HepG2 (cell line): Measurements from ENCODE around the gene SOX13.

Source experiments
- CTCF ChIP-seq: sonication (generic); formaldehyde crosslinking; IDR thresholded peaks from 2 replicates; pipeline ENCODE4 v1.5.0; 2020; ENCODE audit warnings: mild to moderate bottlenecking, missing genetic modification reagents, moderate library complexity
- EP300 ChIP-seq, 3 experiments: sonication (generic) in 1 of 3; formaldehyde crosslinking in 1 of 3; IDR thresholded peaks; 2 replicates each; pipeline versions ENCODE4 v1.5.1 to v1.6.1; 2011 to 2020; ENCODE audit warnings: low read depth in 2 of 3, low read length in 2 of 3, borderline replicate concordance in 1 of 3, improper control_type of control experiment in 1 of 3, mild to moderate bottlenecking in 1 of 3, missing genetic modification reagents in 1 of 3, moderate library complexity in 1 of 3
- KLF13 ChIP-seq: sonication (generic); formaldehyde crosslinking; IDR thresholded peaks from 2 replicates; pipeline ENCODE4 v1.4.0; 2020; ENCODE audit warnings: mild to moderate bottlenecking, missing genetic modification reagents
- MXD4 ChIP-seq: IDR thresholded peaks from 2 replicates; pipeline ENCODE4 v1.6.1; 2016; ENCODE audit warnings: mild to moderate bottlenecking, missing biosample characterization, missing genetic modification reagents
- NCOA2 ChIP-seq: sonication (generic); formaldehyde crosslinking; IDR thresholded peaks from 2 replicates; pipeline ENCODE4 v1.8.0; 2022; ENCODE audit warnings: inconsistent platforms
- PHF5A ChIP-seq: IDR thresholded peaks from one replicate; pipeline ENCODE4 v1.6.1; 2018; ENCODE audit warnings: low read depth, missing genetic modification reagents; ENCODE audit not compliant: unreplicated experiment
- POLR2AphosphoS5 ChIP-seq: IDR thresholded peaks from 2 replicates; pipeline ENCODE4 v1.6.1; 2012; ENCODE audit warnings: low read depth, low read length
- SP1 ChIP-seq, 2 experiments: fragments of 450-650 bp in 1 of 2; sonication (generic) in 1 of 2; formaldehyde crosslinking in 1 of 2; IDR thresholded peaks; 2 replicates each; pipeline versions ENCODE4 v1.4.0 to v1.6.1; 2016 to 2020; ENCODE audit warnings: missing genetic modification reagents in 1 of 2
- YY1 ChIP-seq: IDR thresholded peaks from 2 replicates; pipeline ENCODE4 v1.6.1; 2011; ENCODE audit warnings: low read length, low read depth, moderate library complexity, mild to moderate bottlenecking; ENCODE audit not compliant: insufficient read depth, insufficient replicate concordance
- ZNF547 ChIP-seq: sonication (generic); formaldehyde crosslinking; IDR thresholded peaks from 2 replicates; pipeline ENCODE4 v1.5.1; 2020; ENCODE audit warnings: mild to moderate bottlenecking, missing genetic modification reagents
- ZSCAN31 ChIP-seq: sonication (generic); formaldehyde crosslinking; IDR thresholded peaks from 2 replicates; pipeline ENCODE4 v1.5.0; 2020; ENCODE audit warnings: low read depth, mild to moderate bottlenecking, missing genetic modification reagents
- TF ChIP-seq, protein P1 (sequence below): IDR thresholded peaks from 2 replicates; pipeline ENCODE4 v1.6.1; 2016
- TF ChIP-seq, protein P2 (sequence below), 2 experiments: fragments of 450-650 bp in 1 of 2; sonication (generic) in 1 of 2; formaldehyde crosslinking; IDR thresholded peaks; 2 replicates each; pipeline versions ENCODE4 v1.5.0 to v1.8.0; 2020 to 2022; ENCODE audit warnings: mild to moderate bottlenecking in 1 of 2, missing genetic modification reagents in 1 of 2

DNA sequence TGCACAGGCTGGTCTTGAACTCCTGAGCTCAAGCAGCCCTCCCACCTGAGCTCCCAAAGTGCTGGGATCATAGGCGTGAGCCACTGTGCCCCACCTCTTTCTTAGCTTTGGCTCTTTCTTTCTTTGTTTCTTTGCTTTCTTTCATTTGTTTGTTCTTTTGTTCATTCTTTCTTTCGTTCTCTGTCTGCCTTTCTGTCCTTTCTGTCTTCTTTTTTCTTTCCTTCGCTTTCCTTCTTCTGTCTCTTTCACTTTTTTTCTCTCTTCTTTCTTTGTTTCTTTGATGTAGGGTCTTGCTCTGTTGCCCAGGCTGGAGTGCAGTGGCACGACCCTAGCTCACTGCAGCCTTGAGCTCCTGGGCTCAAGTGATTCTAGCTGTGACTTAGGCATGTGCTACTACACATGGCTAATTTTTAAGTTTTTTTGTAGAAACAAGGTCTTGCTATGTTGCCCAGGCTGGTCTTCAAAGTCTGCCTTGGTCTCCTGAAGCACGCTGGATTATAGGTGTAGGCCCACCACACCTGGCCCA lies 18.9 kb downstream of the SOX13 start:
- TF ChIP-seq PHF5A (CRISPR knock-in tag) (no peak), CTCF (no peak), KLF13 (no peak), SP1 (IDR thresholded peaks at IDR 0.05) (no peak), SP1 (CRISPR knock-in tag; IDR thresholded peaks at IDR 0.05) (no peak), YY1 (no peak), POLR2AphosphoS5 (no peak), MXD4 (CRISPR knock-in tag) (no peak), ZSCAN31 (CRISPR knock-in tag) (no peak), ZNF547 (CRISPR knock-in tag) (no peak), NCOA2 (CRISPR knock-in tag) (no peak), EP300 (IDR thresholded peaks at IDR 0.05; ENCODE audit: low read depth in 2 of 2, low read length in 2 of 2) (no peak), EP300 (CRISPR knock-in tag; IDR thresholded peaks at IDR 0.05; ENCODE audit: borderline replicate concordance) (no peak)
- TF ChIP-seq, protein P1, sequence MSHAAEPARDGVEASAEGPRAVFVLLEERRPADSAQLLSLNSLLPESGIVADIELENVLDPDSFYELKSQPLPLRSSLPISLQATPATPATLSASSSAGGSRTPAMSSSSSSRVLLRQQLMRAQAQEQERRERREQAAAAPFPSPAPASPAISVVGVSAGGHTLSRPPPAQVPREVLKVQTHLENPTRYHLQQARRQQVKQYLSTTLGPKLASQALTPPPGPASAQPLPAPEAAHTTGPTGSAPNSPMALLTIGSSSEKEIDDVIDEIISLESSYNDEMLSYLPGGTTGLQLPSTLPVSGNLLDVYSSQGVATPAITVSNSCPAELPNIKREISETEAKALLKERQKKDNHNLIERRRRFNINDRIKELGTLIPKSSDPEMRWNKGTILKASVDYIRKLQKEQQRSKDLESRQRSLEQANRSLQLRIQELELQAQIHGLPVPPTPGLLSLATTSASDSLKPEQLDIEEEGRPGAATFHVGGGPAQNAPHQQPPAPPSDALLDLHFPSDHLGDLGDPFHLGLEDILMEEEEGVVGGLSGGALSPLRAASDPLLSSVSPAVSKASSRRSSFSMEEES (CRISPR knock-in tag), result no peak
- TF ChIP-seq, protein P2, sequence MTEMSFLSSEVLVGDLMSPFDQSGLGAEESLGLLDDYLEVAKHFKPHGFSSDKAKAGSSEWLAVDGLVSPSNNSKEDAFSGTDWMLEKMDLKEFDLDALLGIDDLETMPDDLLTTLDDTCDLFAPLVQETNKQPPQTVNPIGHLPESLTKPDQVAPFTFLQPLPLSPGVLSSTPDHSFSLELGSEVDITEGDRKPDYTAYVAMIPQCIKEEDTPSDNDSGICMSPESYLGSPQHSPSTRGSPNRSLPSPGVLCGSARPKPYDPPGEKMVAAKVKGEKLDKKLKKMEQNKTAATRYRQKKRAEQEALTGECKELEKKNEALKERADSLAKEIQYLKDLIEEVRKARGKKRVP (CRISPR knock-in tag; IDR thresholded peaks at IDR 0.05), result no peak
